ENCODE results near the gene OR11A1. TPM values are rescaled to one million over a fixed set of nuclear protein-coding genes. Genes with fewer than 3 reads are reported as not detected.

Gene OR11A1
- not detected in 2 replicates for total RNA-seq

GRCh38 chr6:29456971-29457370 is at the start of gene OR11A1, which contains the start of gene OR2H1:
Gene OR11A1, minus strand, starts transcription at chr6:29457071. Its CDS starts 29,430 bp downstream, at chr6:29427641.
Gene OR2H1, plus strand, starts transcription at chr6:29457155. Its CDS starts 4,615 bp downstream, at chr6:29461770.

GRCh38 chr6:29487660-29488059 is 30.8 kb upstream of the OR11A1 start, which contains the start of gene MAS1L:
Gene MAS1L, minus strand, starts transcription at chr6:29487956. Its CDS starts 54 bp downstream, at chr6:29487902.

GRCh38 chr6:29439006-29439405 is 17.9 kb downstream of the OR11A1 start, which contains the start of gene OR10C1:
Gene OR10C1, plus strand, starts transcription at chr6:29439306. Its CDS starts 710 bp downstream, at chr6:29440016.

GRCh38 chr6:29414588-29414987 is 42.3 kb downstream of the OR11A1 start, which contains the start of gene OR12D1:
Gene OR12D1, plus strand, starts transcription at chr6:29414928.

GRCh38 chr6:29395331-29395730 is 61.5 kb downstream of the OR11A1 start, which contains the start of gene OR12D2:
Gene OR12D2, plus strand, starts transcription at chr6:29395631. Its CDS starts 1,069 bp downstream, at chr6:29396700.

Other genes starting within 250 kb of the OR11A1 start
- not detected in 2 replicates for gene OR14J1, start 155.4 kb downstream of the OR11A1 start, total RNA-seq
- gene OR5V1, start 88.2 kb downstream of the OR11A1 start, total RNA-seq = not detected in 2 replicates
- gene OR12D3, start 81.8 kb downstream of the OR11A1 start, total RNA-seq = not detected in 2 replicates
- gene OR12D2, start 61.4 kb downstream of the OR11A1 start, total RNA-seq = not detected in 2 replicates
- gene OR12D1, start 42.1 kb downstream of the OR11A1 start, total RNA-seq = not detected in 2 replicates
- not detected in 2 replicates for gene OR10C1, start 17.8 kb downstream of the OR11A1 start, total RNA-seq
- gene OR2H1, start 84 bp upstream of the OR11A1 start, total RNA-seq = not detected in 2 replicates
- gene MAS1L, start 30.9 kb upstream of the OR11A1 start, total RNA-seq = not detected in 2 replicates
- gene UBD, start 102.7 kb upstream of the OR11A1 start, total RNA-seq = 0.32 and 1.2 TPM in 2 replicates
- not detected in 2 replicates for gene OR2H2, start 128.1 kb upstream of the OR11A1 start, total RNA-seq
- 3.6 and 11.6 TPM in 2 replicates for gene GABBR1, start 176.1 kb upstream of the OR11A1 start, total RNA-seq
- not detected in 2 replicates for gene MOG, start 200.0 kb upstream of the OR11A1 start, total RNA-seq
- not detected in 2 replicates for gene ZFP57, start 224.1 kb upstream of the OR11A1 start, total RNA-seq

Measured in epithelial cell of umbilical artery (primary cell).